Muscle of back (tissue), 13 donors: ENCODE measurements around the gene FAM110C. TPM values are rescaled to one million over a fixed set of nuclear protein-coding genes. Genes with fewer than 3 reads are reported as not detected.
A peak's percentile ranks its signal among the peaks of the same experiment; 100 is the strongest.
"Not testable (repeated sequence)": the region's sequence is repeated elsewhere in the genome, so short reads cannot be mapped to it uniquely, and the experiment has no call there.

Experiments used
- DNase-seq, 3 donors: peaks; one replicate each; pipeline versions ENCODE4 v3.0.0 to v3.0.0-alpha.2; 2013
- long read RNA-seq, 9 donors: transcript quantifications; one replicate each; lab custom pipeline, GENCODE V29; 2026
- polyA plus RNA-seq, 10 donors: library from polyadenylated mRNA; unstranded; fragments of 120-200 nt; gene quantifications; one replicate each; pipeline ENCODE4 v1.2.1, GENCODE V29; 2013; ENCODE audit not compliant: insufficient read length in 10 of 10

FAM110C gene, protein sequence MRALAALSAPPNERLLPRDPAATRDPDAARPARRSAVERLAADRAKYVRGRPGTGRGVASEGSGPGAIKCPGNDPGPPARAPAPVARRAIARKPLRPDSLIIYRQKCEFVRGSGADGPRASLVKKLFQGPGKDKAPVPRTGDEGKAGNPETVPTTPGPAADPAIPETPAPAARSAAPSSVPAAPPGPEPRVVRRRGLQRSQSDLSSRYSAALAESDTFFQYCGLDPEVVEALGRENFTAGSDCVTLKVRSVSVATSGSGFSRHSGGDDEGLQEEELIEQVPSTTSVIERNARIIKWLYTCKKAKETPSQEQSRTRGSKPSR
- 1 to 10 TPM in 8 of 10 donors, under 1 TPM in 2; 0.27 to 3.2 (median 1.9) TPM for polyA plus RNA-seq
- long read RNA-seq, donor 1, partial matches to known transcripts = 0 of 1 reads
- long read RNA-seq, donor 1, other reads (novel, unspliced or antisense) = 0 of 1 reads
- long read RNA-seq, donor 2 = 0 reads
- long read RNA-seq, donor 3 = 0 reads
- long read RNA-seq, donor 4 = 0 reads
- long read RNA-seq, donor 5 = 0 reads
- long read RNA-seq, donor 6 = 0 reads
- long read RNA-seq, donor 7, partial matches to known transcripts = 0 of 1 reads
- long read RNA-seq, donor 7, other reads (novel, unspliced or antisense) = 0 of 1 reads
- long read RNA-seq, donor 8 = 0 reads
- long read RNA-seq, donor 9 = 0 reads

DNA sequence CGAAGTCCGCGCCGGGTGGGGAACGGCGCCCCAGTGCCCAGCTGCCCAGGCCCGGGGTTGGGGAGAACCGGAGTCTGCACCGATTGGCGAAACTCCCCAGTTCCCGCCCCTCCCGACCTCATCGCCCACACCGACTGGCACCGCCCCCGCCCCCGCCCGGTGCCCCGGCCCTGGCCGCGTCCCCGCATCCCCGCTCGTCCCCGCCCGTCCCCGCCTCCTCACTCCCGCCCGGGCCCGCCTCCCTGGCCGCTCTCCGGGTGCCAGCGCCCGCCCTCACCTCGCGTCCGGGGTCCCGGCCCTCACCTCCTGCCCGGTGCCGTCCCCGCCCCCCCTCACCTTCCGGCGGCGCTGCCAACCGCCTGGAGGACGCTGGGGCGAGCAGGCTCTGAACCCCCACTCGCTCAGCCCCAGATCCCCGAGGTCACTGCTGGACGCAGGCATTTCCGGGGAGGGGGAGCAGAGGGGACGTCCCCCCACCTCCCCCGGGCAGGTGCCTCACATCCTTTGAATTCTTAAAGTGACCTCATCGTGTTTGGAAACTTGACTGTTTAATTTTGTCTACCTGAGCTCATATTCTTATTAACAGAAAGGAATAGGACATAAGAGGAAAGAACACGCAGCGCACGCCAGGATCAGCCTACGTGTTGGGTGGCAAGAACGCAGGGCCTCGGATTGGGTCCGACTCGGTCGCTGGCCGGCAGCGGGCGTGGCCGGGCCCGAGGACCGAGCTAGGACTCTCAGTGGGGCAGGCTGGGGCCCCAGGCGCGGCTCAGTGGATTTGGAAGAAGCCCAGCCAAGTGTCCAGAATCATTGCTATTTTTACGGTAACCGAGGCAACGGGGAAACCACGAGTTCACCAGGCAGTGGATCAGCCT is at the start of gene FAM110C:
TSS of gene FAM110C (minus strand) at position 35 of the 875 bp plus-strand sequence. CDS start 120 bp downstream, outside the sequence.
- DNase-seq = peak; percentile 21 to 77 (median 57)

DNA sequence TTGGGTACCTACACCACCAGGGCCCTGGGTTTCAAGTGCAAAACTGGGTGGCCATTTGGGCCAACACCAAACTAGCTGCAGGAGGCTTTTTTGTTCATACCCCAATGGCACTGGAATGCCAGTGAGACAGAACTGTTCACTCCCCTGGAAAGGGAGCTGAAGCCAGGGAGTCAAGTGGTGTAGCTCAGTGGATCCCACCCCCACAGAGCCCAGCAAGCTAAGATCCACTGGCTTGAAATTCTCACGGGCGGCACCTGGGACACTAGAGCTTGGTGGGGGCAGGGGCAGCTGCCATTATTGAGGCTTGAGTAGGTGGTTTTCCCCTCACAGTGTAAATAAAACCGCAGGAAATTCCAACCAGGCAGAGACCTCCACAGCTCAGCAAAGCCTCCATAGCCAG is 46.0 kb upstream of the FAM110C start:
- no peak for DNase-seq

DNA sequence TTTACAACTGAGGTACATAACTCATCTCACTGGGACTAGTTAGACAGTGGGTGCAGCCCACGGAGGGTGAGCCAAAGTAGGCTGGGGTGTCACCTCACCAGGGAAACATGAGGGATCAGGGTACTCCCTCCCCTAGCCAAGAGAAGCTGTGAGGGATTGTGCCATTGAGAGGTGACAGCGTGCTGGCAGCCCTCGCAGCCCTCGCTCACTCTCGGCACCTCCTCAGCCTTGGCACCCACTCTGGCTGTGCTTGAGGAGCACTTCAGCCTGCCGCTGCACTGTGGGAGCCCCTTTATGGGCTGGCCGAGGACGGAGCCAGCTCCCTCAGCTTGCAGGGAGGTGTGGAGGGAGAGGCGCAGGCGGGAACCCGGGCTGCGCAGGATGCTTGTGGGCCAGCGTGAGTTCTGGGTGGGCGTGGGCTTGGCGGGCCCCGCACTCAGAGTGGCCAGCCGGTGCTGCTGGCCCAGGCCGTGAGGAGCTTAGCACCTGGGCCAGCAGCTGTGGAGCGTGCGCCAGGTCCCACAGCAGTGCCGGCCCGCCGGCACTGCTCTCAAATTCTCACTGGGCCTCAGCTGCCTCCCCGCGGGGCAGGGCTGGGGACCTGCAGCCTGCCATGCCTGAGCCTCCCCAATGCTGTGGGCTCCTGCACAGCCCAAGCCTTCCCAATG is 44.5 kb upstream of the FAM110C start:
- no peak for DNase-seq

DNA sequence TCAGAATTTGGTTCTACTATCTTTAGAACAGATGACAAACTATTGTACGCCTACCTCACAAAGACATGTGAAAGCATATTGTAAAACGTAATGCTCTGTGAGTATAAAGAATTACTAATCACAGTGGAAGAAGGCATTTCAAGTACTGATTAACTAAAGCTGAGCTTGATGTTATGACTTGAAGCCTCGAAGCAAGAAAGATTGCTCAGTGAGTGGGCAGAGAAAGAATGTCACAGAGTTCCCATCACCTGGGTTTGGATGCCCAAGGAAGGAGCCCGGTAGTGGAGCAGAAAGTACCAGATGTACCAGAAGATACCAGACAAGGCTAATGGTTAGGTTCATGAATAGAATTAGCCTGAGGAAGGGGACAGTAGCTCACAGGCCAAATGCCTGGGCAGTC is 39.5 kb upstream of the FAM110C start:
- DNase-seq = no peak

DNA sequence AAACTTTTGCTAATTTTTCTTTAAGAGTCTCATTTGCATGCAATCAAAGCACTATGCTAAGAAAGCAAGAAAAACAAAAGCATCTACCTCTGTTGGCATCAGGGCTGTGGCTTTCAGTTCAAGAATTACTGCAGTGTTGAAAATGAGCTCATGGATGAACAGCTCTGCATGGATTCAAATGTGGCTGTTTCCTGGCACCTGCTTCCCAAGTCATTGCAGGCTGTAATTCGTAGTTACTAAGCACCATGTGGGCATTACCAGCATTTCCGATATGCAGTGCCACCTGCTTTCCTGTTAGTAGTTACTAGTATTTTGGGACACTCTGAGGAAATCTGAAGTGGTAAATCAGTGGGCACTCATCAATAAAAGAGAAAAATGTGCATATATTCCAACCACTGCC is 37.8 kb upstream of the FAM110C start:
- no peak for DNase-seq

DNA sequence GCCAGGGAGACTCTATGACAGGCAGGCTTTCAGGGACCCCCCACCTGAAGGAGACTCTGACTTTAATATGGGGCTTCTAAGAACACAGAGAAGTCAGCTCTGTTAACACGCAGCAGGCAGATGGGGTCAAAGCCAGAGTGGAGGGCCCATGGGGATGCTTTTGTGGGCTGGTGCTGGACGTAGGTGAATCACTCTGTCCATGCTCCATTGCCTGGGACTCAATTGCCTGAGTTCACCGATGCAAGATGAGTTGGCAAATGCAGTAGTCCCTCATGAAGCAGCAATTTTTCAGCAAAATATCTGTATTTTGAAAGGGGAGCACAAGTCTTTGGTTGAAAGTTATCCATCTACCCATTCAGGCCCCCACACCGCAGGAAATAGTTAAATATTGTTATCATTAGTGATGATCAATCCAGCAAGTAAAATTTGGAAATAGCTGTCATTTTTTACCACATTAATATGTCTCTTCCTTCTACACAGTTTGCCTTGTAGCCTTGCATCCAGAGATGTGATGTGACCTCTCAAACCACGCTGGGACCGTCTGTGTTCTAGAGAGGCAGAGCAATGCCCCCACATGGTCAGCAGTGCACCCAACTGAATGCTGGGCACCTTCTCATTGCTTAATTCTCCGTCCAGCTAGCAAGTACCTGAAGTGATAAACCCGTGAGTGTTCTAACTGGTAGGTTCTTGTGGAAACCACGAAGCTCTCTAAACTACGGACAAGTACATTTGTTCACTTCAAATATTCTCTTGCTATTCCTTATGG is 34.8 kb upstream of the FAM110C start:
- DNase-seq = no peak

DNA sequence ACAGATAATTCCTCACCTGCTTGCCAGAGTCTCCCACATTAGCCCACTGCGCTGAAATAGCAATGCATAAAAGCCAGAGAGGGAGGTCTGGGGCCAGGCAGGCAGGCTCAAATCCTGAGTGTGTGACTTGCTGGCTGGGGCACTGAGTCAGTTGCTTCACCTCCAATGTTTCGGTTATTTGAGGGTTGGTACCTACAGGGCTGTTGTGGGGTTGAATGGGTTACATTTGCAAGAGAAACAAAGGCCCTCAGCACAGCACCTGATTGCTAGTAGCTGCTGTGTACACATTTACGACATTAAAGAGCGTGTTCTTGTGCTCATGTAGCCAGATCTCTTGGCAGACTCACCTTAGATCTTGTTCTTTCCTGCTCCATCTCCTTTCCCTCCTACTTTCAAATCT is 34.1 kb upstream of the FAM110C start:
- no peak for DNase-seq

DNA sequence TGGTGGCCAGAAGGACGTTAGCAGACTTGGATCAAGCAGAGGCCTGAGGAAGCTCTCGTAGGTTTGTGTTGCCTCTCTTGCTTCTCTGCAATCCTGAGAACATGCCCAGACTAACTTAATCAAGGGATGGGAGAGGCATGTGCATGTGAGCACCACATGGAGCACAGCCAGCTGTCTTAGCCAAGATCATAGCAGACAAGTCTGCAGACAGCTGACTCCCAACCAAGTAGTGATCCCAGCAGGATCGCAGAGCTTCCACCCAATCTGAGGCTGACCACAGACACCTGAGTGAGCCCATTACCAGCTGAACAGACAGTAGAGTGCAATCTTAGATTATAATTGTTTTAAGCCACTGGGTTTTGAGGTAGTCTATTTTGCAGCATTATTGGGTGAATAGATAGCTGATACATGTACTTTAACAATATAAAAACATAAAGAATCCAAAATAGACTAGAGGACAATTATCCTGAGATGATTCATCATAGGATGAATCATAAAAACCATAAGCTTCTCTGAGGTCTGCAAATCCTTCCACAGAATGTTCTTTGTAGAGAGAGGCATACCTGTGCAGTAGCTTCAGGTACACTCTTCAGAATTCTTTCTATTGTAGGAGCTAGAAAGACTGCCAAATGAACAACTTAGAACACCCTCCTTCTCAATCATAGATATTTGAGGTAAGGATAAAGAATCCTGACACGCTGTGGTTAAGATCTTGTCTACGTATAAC is 25.2 kb upstream of the FAM110C start:
- no peak for DNase-seq

DNA sequence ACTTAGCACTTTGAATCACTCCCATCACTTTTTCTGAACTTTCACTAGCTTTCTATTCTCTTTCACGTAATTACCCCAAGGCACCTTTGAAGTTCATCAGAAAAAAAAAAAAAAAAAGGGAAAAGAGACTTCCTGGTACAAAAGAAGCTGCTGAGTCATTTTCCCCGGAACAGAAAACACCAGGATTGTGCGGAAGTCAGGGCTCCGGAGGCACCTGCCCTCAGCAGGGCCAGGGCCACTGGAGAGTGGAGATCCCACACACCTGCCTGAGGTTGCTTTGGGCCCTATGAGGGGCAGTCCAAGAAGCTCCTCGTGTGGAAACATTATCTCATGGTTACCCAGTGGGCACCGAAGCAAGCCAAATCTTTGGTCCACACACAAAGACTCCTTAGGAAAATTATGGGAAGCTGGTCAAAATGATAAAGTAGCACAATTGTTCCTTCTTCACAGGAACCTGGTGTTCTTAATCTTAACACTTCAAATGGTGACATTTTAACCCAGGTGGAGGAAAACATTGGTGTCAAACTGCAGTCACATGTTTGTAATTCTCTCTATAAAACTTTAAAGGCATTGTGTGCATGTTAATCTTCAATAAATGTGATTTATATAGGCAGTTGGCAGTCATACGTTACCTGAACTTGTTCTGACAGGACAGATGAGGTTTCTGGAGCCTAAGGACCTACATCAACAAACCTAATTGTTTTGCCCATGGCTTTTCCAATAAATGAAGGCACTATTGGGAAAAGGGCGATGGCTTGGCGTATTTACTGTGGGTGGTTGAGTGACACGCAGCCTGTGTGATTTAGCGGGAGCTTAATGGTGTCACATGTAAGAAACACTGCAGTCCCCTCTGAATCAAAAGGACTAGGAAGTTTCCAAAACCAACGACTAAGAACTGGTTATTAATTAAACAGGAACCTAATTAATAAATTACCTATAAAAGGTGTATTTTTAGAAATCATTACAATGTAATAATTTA is 23.4 kb upstream of the FAM110C start:
- DNase-seq = no peak

DNA sequence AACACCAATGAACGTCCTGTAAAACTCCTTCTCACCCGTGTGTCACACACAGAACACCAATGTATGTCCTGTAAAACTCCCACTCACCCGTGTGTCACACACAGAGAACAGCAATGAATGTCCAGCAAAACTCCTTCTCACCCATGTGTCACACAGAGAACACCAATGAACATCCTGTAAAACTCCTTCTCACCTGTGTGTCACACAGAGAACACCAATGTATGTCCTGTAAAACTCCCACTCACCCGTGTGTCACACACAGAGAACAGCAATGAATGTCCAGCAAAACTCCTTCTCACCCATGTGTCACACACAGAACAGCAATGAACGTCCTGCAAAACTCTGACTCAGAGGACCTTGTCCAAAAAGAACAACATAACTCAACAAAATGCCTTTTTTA is 22.3 kb upstream of the FAM110C start:
- DNase-seq = not testable (repeated sequence)

DNA sequence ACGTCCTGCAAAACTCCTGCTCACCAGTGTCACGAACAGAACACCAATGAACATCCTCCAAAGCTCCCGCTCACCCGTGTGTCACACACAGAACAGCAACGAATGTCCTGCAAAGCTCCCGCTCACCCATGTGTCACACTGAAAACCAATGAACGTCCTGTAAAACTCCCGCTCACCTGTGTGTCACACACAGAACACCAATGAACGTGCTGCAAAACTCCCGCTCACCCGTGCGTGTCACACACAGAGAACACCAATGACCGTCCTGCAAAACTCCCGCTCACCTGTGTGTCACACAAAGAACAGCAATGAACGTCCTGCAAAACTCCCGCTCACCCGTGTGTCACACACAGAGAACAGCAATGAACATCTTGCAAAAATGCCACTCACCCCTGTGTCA is 20.5 kb upstream of the FAM110C start:
- no peak for DNase-seq

DNA sequence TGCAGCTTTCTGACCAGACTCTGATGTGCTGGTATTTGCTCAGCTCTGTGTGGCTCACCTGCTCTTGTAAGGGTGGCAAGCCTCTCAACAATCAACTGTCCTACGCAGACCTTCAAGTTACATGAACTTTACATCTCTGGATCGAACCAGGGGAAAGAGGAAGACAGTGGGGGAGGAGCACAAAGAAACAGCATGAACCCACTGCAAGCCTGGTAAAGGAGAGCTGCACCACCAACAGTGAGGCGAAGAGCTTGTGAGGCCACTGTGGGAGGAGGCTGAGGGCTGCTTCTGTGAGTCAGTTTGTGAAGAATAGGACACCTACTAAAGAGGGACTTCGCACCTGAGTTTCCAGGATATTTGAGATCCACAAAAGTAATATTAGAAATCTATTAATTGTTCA is 18.8 kb upstream of the FAM110C start:
- DNase-seq = no peak

DNA sequence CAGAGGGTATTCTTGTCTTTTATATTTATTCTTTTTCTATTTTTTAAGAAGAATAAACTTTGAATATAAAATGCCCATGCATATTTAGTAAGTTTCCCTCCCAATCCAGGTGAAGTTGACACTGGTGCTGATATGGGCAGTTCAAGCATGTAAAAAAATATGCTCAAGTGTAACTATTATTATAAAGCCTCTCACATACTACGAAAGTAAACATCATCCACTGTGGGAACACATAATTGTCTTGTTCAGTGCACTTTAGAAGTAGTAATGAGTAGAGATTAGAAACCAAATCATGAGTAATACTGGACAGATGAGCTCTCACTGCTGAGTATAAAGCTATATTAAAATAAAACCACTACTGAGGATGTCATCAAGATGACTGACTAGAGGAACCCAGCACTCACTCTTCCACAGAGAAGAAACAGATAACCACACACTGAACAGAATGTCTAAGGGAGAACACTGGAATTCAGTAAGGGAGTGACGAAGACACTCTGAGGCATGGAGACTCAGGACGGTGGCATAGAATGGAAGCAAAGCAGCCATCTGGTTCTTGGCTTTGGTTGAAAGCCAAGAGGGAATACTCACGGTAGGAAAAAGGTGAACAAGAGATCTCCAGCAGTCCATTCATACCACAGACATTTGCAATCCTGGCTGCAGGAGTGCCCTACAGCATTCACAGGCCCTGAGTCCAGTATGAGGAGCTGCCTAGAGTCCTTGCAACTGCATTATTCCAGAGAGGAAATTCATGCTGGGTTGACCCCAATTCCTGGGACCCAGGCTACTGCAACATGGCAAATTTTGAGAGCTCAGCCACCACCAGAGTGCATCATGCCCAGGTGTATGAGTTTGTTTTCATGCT is 9.5 kb upstream of the FAM110C start:
- no peak for DNase-seq

DNA sequence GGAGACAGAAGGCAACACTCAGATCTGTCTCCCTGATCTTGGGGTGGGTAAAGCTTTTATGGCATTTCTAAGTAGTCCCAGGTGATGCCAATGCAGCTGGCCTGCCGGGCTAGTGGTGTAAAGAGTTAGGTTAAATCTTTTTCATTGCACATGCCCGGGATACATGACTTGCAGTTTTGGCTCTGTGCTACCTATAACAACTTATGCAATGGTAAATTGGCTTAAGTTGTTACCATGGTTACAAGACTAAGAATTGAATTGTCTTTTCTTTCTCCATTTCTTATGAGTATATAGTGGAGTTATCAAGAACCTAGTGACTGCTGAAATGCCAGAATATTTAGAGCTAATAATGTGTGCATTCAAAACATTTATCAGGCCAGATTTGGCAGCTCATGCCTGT is 5.3 kb upstream of the FAM110C start:
- DNase-seq = no peak

DNA sequence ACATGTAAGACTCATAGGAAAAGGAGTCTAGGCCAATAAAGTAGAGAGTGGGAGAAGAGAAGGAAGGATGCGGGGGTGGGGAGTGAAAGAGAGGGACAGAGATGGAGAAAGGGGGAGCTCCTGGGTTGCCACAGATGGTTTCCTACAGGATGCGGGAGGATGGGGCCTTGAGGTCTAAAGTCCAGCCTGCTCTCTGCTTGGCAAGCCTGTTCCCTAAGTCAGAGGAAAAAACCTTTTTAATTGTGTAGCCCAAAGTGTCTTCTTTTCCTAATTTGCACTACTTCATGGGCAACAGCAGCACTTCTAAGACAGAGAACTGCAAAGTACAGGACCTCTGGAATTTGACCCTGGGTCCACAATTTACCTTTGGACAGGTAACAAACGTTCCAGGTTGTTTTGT is 1.4 kb upstream of the FAM110C start:
- DNase-seq = no peak

DNA sequence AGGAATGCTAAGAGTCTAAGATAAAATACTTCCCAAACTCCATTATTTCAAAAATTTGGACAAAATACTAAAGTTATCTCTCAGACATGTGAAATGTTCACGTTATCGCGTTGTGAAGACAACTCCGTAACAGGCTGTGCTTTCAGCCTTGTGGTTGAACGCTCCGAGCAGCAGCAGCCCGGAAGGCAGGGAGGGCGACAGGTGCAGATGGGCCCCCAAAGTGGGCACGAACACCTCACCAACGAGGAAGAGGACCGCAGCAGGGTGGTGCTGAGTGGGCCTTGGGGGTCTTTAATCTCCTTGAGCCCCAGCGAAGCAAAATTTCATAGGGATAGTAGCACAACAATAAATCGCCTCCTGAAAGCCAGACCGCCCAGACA is 1.0 kb upstream of the FAM110C start:
- peak in 1 of 3 donors; percentile 47 for DNase-seq

DNA sequence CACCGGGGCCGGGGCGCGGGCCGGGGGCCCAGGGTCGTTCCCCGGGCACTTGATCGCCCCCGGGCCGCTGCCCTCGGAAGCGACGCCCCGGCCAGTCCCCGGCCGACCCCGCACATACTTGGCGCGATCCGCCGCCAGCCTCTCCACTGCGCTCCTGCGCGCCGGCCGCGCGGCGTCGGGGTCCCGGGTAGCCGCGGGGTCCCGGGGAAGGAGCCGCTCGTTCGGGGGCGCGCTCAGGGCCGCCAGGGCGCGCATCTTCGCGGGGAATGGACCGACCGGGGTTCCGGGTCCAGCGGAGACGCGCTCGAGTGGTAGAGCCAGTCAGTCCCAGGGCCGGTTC is 204 bp downstream of the FAM110C start:
- peak in 1 of 3 donors; percentile 44 for DNase-seq
